Left lung (tissue), 10 donors: ENCODE data around the gene EDEM3. TPM values are rescaled to one million over a fixed set of nuclear protein-coding genes. Genes with fewer than 3 reads are reported as not detected.

ENCODE experiments used
- ATAC-seq: fragments of 200-7000 bp; cut with Tn5 transposase; one replicate; pipeline ENCODE4 v1.9.1; 2020; ENCODE audit warnings: moderate library complexity
- DNase-seq, 4 donors: peaks; one replicate each; pipeline ENCODE4 v3.0.0-alpha.2; 2013 to 2020
- H3K27ac ChIP-seq, 2 donors: fragments of 200-600 bp; sonication (generic) in 1 of 2; one replicate each; pipeline versions ENCODE4 v1.5.0 to v1.8.0; 2020 to 2021
- H3K27me3 ChIP-seq, 2 donors: fragments of 200-600 bp; sonication (generic) in 1 of 2; one replicate each; pipeline versions ENCODE4 v1.5.0 to v1.8.0; 2020 to 2021
- H3K36me3 ChIP-seq, 2 donors: fragments of 200-600 bp; sonication (generic) in 1 of 2; one replicate each; pipeline versions ENCODE4 v1.5.0 to v1.8.0; 2020 to 2021
- H3K4me1 ChIP-seq, 2 donors: fragments of 200-600 bp; one replicate each; pipeline ENCODE4 v1.8.0; 2021
- H3K4me3 ChIP-seq, 2 donors: fragments of 200-600 bp; sonication (generic) in 1 of 2; one replicate each; pipeline versions ENCODE4 v1.5.0 to v1.8.0; 2020 to 2021; ENCODE audit warnings: mild to moderate bottlenecking in 1 of 2
- H3K9me3 ChIP-seq, 2 donors: fragments of 200-600 bp; sonication (generic) in 1 of 2; one replicate each; pipeline versions ENCODE4 v1.5.0 to v1.8.0; 2020 to 2021
- intact Hi-C, 2 donors: fragments of 100-400 bp; cut with DNase I; formaldehyde crosslinking; loops; one replicate each; pipeline versions ENCODE4 v1.11.2 to v1.14.2; 2022
- polyA plus RNA-seq, 6 donors: library from polyadenylated mRNA; unstranded; fragments of 120-200 nt; gene quantifications; one replicate each; pipeline ENCODE4 v1.2.1, GENCODE V29; 2013; ENCODE audit not compliant: insufficient read length in 6 of 6
- total RNA-seq, 2 donors: library from RNA; stranded (reverse); fragmentation: NEBNext Ultra II Directional; extraction: Animal tissue kit (Norgen Biotek cat#: 25700); gene quantifications; one replicate each; pipeline ENCODE4 v1.2.1, GENCODE V29; 2021
- TF ChIP-seq, protein P1 (sequence below), 2 donors: fragments of 200-600 bp; sonication (generic) in 1 of 2; IDR thresholded peaks; one replicate each; pipeline versions ENCODE4 v1.5.0 to v1.8.0; 2021; ENCODE audit warnings: antibody characterized with exemption in 2 of 2
- donor health status: DM: no; HTN: yes; CAD: no.
- donor health status: DM: no; HTN: no; CAD: no.

EDEM3 gene
- total and polyA plus RNA-seq, 8 donors = 25.6 to 42.8 (median 32.3) TPM

DNA sequence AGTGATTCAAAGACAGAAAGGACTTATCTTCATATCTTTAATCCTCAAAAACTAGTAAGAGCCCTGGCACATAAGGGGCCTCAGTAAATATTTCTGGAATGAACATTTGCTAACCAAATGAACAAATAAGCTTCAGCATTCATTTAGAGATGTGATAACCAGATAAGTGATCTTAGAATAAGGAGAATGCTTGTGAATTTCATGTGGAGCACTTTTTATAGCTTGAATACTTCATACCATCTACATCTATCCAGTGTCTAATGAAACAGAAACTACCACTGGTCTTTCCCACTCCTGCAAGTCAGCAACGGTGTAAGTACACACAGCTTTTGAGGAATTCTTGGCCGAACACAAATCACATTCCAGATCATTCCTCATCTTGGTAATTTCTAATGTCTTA is 38.5 kb downstream of the EDEM3 start:
- no peak for DNase-seq
- ATAC-seq = no peak
- peaks cover 0 to 99% of the 10 kb centered on the region in 2 donors for H3K36me3 ChIP-seq
- TF ChIP-seq, protein P1, sequence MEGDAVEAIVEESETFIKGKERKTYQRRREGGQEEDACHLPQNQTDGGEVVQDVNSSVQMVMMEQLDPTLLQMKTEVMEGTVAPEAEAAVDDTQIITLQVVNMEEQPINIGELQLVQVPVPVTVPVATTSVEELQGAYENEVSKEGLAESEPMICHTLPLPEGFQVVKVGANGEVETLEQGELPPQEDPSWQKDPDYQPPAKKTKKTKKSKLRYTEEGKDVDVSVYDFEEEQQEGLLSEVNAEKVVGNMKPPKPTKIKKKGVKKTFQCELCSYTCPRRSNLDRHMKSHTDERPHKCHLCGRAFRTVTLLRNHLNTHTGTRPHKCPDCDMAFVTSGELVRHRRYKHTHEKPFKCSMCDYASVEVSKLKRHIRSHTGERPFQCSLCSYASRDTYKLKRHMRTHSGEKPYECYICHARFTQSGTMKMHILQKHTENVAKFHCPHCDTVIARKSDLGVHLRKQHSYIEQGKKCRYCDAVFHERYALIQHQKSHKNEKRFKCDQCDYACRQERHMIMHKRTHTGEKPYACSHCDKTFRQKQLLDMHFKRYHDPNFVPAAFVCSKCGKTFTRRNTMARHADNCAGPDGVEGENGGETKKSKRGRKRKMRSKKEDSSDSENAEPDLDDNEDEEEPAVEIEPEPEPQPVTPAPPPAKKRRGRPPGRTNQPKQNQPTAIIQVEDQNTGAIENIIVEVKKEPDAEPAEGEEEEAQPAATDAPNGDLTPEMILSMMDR (IDR thresholded peaks at IDR 0.05) = no peak
- H3K4me3 ChIP-seq = no peak overlapping the region
- no peak overlapping the region for H3K27ac ChIP-seq
- no peaks in the 10 kb centered on the region for H3K4me1 ChIP-seq
- H3K9me3 ChIP-seq = no peaks in the 10 kb centered on the region
- H3K27me3 ChIP-seq = no peaks in the 10 kb centered on the region
- intact Hi-C loops = no loop called here

DNA sequence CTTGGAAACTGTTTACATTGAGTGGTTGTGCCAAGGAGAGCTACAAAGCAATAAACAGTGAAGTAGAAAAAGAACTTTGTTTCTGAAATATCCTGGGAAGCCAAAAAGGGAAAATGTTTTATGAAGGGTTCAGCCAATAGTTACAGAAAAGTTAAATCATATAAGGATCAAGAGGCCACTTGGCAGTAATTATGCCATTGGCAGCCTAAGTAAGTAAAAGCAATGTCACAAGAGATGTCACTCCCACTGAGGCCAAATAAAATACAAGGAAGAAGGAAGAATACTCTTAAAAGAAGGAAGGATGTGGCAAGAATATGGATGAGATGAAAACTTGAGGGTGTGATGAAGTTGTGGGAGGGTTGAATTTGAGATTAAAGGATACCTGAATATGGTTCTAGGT is 45.2 kb downstream of the EDEM3 start:
- peaks cover 4 to 100% of the 10 kb centered on the region in 2 donors for H3K36me3 ChIP-seq
- H3K4me3 ChIP-seq = no peak overlapping the region
- no peaks in the 10 kb centered on the region for H3K9me3 ChIP-seq
- no peaks in the 10 kb centered on the region for H3K4me1 ChIP-seq
- H3K27me3 ChIP-seq = no peaks in the 10 kb centered on the region
- no peak for ATAC-seq
- TF ChIP-seq, protein P1 (IDR thresholded peaks at IDR 0.05) = no peak
- intact Hi-C loops = no loop called here
- no peak for DNase-seq
- no peak overlapping the region for H3K27ac ChIP-seq

DNA sequence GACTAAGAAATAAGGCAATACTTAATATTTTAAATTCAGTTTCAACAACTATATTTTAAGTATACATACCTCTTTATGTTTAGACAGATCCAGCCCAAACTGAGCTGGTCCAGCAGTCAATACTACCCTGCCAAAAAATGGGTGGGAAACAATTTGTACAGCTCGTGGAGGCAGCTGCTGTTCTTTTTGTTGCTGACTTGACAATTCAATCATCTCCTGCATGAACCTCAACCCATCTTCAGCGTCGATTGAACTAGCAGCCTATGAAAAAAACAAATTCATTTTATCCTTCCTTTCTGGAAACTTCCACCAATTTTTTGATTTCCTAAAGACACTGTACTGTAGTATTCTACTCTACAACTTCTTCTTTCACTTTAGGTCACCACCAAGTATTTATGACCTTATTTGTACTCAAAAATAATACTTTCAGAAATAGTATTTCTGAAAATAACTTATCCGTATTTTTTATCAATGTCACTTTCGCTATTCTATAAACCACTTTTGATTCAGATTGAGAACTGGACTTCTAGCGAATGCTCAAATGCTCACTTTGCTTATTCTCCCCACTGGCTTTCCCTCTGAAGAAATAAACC is 46.5 kb downstream of the EDEM3 start:
- TF ChIP-seq, protein P1 (IDR thresholded peaks at IDR 0.05) = no peak
- H3K36me3 ChIP-seq = peaks cover 4 to 100% of the 10 kb centered on the region in 2 donors
- H3K27me3 ChIP-seq = no peaks in the 10 kb centered on the region
- no peaks in the 10 kb centered on the region for H3K9me3 ChIP-seq
- no peak overlapping the region for H3K4me3 ChIP-seq
- no peak for DNase-seq
- intact Hi-C loops = no loop called here
- ATAC-seq = no peak
- no peak overlapping the region for H3K27ac ChIP-seq
- no peaks in the 10 kb centered on the region for H3K4me1 ChIP-seq

GRCh38 chr1:184705271-184705670 is 49.4 kb downstream of the EDEM3 start:
- no peaks in the 10 kb centered on the region for H3K27me3 ChIP-seq
- no peak overlapping the region for H3K4me3 ChIP-seq
- H3K36me3 ChIP-seq = peaks cover 4 to 98% of the 10 kb centered on the region in 2 donors
- TF ChIP-seq, protein P1 (IDR thresholded peaks at IDR 0.05) = no peak
- no peaks in the 10 kb centered on the region for H3K4me1 ChIP-seq
- H3K27ac ChIP-seq = no peak overlapping the region
- ATAC-seq (no peak), DNase-seq (no peak)
- no peaks in the 10 kb centered on the region for H3K9me3 ChIP-seq
- intact Hi-C loops = no loop called here

DNA sequence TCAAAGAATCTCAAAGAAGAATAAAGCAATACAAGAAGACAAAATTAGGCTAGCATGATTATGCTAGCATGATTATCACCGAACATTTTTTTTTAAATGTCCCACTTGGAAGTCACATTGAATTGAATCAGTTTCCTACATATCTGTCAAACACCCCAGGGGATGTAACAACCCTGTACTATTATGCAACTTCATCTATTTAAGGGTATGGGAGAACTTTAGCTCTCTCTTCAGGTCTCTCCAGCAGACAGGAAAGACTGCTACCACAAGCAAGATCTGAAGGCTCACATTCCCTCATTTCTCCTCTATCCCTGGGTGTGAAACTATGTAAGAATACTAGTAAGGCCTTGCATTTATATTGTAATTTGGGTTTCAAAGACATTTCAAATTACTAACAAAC is 52.8 kb downstream of the EDEM3 start:
- H3K36me3 ChIP-seq = peaks cover 4 to 69% of the 10 kb centered on the region in 2 donors
- H3K27ac ChIP-seq = no peak overlapping the region
- no peaks in the 10 kb centered on the region for H3K4me1 ChIP-seq
- DNase-seq (no peak), ATAC-seq (no peak)
- no peaks in the 10 kb centered on the region for H3K27me3 ChIP-seq
- no peaks in the 10 kb centered on the region for H3K9me3 ChIP-seq
- H3K4me3 ChIP-seq = no peak overlapping the region
- TF ChIP-seq, protein P1 (IDR thresholded peaks at IDR 0.05) = no peak
- intact Hi-C loops = no loop called here
